Mesodermal cell (in vitro differentiated cells): ENCODE results near the gene MAP3K5.

Experiments used
- H3K27ac ChIP-seq: 2 replicates; pipeline ENCODE4 v1.7.0; 2013; ENCODE audit warnings: mild to moderate bottlenecking, low read depth, low read length, moderate library complexity; ENCODE audit not compliant: severe bottlenecking
- H3K36me3 ChIP-seq: 2 replicates; pipeline ENCODE4 v1.7.1; 2013; ENCODE audit warnings: mild to moderate bottlenecking, low read length, moderate library complexity; ENCODE audit not compliant: control insufficient read depth, insufficient read depth
- H3K4me1 ChIP-seq: one replicate; pipeline ENCODE4 v1.7.1; 2013; ENCODE audit warnings: mild to moderate bottlenecking, low read length; ENCODE audit not compliant: insufficient read depth, control insufficient read depth, poor library complexity, severe bottlenecking
- H3K4me3 ChIP-seq: 2 replicates; pipeline ENCODE4 v1.7.0; 2013; ENCODE audit warnings: low read length, control low read depth, mild to moderate bottlenecking; ENCODE audit not compliant: insufficient read depth, poor library complexity, severe bottlenecking; ENCODE audit errors: extremely low read depth
- H3K9me3 ChIP-seq: 2 replicates; pipeline ENCODE4 v1.7.1; 2013; ENCODE audit warnings: mild to moderate bottlenecking, low read length, moderate library complexity; ENCODE audit not compliant: control insufficient read depth
- WGBS, 2 experiments: methylation state at CpG; one replicate each; pipeline ENCODE4 v1.1.5; 2013; ENCODE audit warnings: missing lambda C conversion rate in 2 of 2; ENCODE audit not compliant: insufficient coverage in 2 of 2; 5-methylcytosine and 5-hydroxymethylcytosine counted together

Gene MAP3K5

GRCh38 chr6:136640132-136640915, 152.0 kb downstream of the MAP3K5 start:
- Histone ChIP-seq H3K27ac (no peak overlapping the region), H3K36me3 (no peaks in the 10 kb centered on the region), H3K4me3 (no peak overlapping the region), H3K4me1 (no peaks in the 10 kb centered on the region), H3K9me3 (no peaks in the 10 kb centered on the region)
- WGBS, 2 experiments, result 62 to 84% methylated on average over 2 to 3 of the region's 5 CpGs

- Histone ChIP-seq H3K4me3 (no peak overlapping the region), H3K9me3 (no peaks in the 10 kb centered on the region), H3K4me1 (no peaks in the 10 kb centered on the region), H3K27ac (no peak overlapping the region), H3K36me3 (no peaks in the 10 kb centered on the region)
- 80 to 85% methylated on average over 1 to 2 of the region's 3 CpGs for WGBS, 2 experiments
These were observed 152.6 kb downstream of the MAP3K5 start for GRCh38 chr6:136639702-136640101.

DNA sequence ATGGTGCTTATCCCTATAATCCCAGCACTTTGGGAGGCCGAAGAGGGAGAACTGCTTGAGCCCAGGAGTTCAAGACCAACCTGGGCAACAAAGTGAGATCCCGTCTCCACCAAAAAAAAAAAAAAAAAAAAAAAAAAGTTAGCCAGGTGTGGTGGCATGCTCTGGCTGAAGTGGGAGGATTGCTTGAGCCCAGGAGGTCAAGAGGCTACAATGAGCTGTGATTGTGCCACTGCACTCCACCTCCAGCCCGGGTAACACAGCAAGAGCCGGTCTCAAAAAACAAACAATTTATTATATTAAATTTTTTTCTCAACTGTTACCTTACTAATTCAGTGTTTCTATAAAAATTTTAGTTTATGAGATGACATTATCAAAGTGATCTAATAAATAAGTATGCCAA, 156.7 kb downstream of the MAP3K5 start:
- Histone ChIP-seq H3K36me3 (no peaks in the 10 kb centered on the region), H3K9me3 (no peaks in the 10 kb centered on the region), H3K4me1 (no peaks in the 10 kb centered on the region), H3K27ac (no peak overlapping the region), H3K4me3 (no peak overlapping the region)
- WGBS, 2 experiments, result no CpG with 5 or more reads among the region's 4 CpGs

DNA sequence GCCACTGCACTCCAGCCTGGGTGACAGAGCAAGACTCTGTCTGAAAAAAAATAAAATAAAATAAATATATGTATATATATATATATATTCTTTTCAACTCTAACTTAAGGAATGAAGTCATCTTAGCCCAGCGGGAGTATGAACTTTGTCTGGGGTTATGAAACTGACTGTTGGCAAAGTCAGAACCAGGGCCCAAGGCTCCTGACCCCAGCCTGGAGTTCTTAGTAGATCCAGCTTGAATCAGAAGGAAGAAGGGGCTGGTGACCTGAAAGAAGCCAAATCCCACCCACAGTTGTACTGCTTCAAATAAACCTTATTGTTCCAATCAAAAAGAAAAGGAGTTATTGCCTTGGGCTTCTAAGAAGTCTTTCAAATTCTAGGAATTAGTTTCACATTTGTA, 158.9 kb downstream of the MAP3K5 start:
- no peaks in the 10 kb centered on the region for H3K9me3 ChIP-seq
- H3K4me3 ChIP-seq, result no peak overlapping the region
- H3K4me1 ChIP-seq, result no peaks in the 10 kb centered on the region
- no CpG with 5 or more reads among the region's 1 CpG for WGBS, 2 experiments
- no peak overlapping the region for H3K27ac ChIP-seq
- no peaks in the 10 kb centered on the region for H3K36me3 ChIP-seq

GRCh38 chr6:136628996-136629395, 163.3 kb downstream of the MAP3K5 start:
- Histone ChIP-seq H3K4me3 (no peak overlapping the region), H3K27ac (no peak overlapping the region)
- WGBS, 2 experiments, result 73 to 74% methylated on average over 3 of the region's 5 CpGs

GRCh38 chr6:136627191-136627590, 165.1 kb downstream of the MAP3K5 start:
- Histone ChIP-seq H3K27ac (no peak overlapping the region), H3K4me3 (no peak overlapping the region), H3K4me1 (no peaks in the 10 kb centered on the region), H3K9me3 (no peaks in the 10 kb centered on the region), H3K36me3 (no peaks in the 10 kb centered on the region)
- WGBS, 2 experiments, result 96 to 100% methylated on average over 3 to 5 of the region's 5 CpGs

More at GRCh38 chr6:136628996-136629395, 163.3 kb downstream of the MAP3K5 start:
- H3K4me1 ChIP-seq, result no peaks in the 10 kb centered on the region
- no peaks in the 10 kb centered on the region for H3K9me3 ChIP-seq
- H3K36me3 ChIP-seq, result no peaks in the 10 kb centered on the region

DNA sequence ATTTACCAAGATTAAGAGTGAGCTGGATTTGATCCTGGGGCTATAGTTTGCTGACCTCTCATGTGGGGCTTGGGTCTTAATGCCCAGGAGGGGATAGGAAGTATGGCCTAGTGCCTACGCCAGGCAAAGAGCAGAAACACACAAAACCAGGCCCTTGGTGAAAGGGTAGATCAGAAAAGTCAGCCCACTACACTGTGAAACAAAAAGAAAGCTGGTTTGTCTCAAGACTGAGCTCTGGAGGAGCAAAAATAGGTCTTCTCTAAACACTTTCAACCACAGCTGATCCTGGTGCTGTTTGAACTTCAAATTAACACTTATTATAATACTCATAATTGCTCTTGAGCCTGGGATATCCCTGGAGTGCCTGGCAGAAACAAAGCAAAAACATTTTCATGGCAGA, 167.0 kb downstream of the MAP3K5 start:
- H3K36me3 ChIP-seq, result no peaks in the 10 kb centered on the region
- no peaks in the 10 kb centered on the region for H3K4me1 ChIP-seq
- 100% methylated on average over 1 of the region's 1 CpG; no CpG with 5 or more reads in 1 of the 2 experiments for WGBS, 2 experiments
- H3K9me3 ChIP-seq, result no peaks in the 10 kb centered on the region
- no peak overlapping the region for H3K27ac ChIP-seq
- H3K4me3 ChIP-seq, result no peak overlapping the region

GRCh38 chr6:136624347-136624746, 167.9 kb downstream of the MAP3K5 start:
- H3K27ac ChIP-seq, result no peak overlapping the region
- no peaks in the 10 kb centered on the region for H3K36me3 ChIP-seq
- no peak overlapping the region for H3K4me3 ChIP-seq
- H3K9me3 ChIP-seq, result no peaks in the 10 kb centered on the region
- H3K4me1 ChIP-seq, result no peaks in the 10 kb centered on the region

- Histone ChIP-seq H3K9me3 (no peaks in the 10 kb centered on the region), H3K36me3 (no peaks in the 10 kb centered on the region), H3K4me3 (no peak overlapping the region), H3K4me1 (no peaks in the 10 kb centered on the region), H3K27ac (no peak overlapping the region)
- 55% methylated on average over 2 of the region's 2 CpGs; no CpG with 5 or more reads in 1 of the 2 experiments for WGBS, 2 experiments
These were observed 174.2 kb downstream of the MAP3K5 start for GRCh38 chr6:136618086-136618485.

DNA sequence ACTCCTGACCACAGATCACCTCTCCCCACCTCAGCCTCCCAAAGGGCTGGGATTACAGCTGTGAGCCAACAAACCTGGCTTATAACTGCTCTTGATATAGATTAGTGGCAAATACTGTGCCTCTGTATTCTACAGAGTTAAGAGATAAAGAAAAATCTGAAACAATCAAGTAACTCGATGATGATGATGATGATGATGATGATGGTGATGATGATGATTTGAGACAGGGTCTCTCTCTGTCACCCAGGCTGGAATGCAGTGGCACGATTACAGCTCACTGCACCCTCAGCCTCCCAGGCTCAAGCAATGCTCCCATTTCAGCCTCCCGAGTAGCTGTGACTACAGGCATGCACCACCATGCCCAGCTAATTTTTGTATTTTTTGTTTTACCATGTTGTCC, 175.8 kb downstream of the MAP3K5 start:
- Histone ChIP-seq H3K36me3 (no peaks in the 10 kb centered on the region), H3K9me3 (no peaks in the 10 kb centered on the region), H3K27ac (no peak overlapping the region), H3K4me1 (no peaks in the 10 kb centered on the region), H3K4me3 (no peak overlapping the region)
- WGBS, 2 experiments, result 84 to 91% methylated on average over 3 of the region's 3 CpGs

- H3K9me3 ChIP-seq, result no peaks in the 10 kb centered on the region
- no peak overlapping the region for H3K27ac ChIP-seq
- no peaks in the 10 kb centered on the region for H3K4me1 ChIP-seq
- 75 to 88% methylated on average over 2 of the region's 2 CpGs for WGBS, 2 experiments
- H3K36me3 ChIP-seq, result no peaks in the 10 kb centered on the region
- H3K4me3 ChIP-seq, result no peak overlapping the region
These were observed 177.3 kb downstream of the MAP3K5 start for GRCh38 chr6:136614994-136615393.
